GM12865 (cell line): Measurements from ENCODE around the gene PKLR.

ENCODE experiments used
- DNase-seq: peaks from one replicate; pipeline ENCODE4 v3.0.0; 2010; ENCODE audit warnings: low read depth
- H3K4me3 ChIP-seq: 2 replicates; pipeline ENCODE4 v1.5.1; 2011; ENCODE audit warnings: mild to moderate bottlenecking, low read depth, low read length, control low read depth
- TF ChIP-seq, protein P1 (sequence below): IDR thresholded peaks from 2 replicates; pipeline ENCODE4 v1.5.1; 2011; ENCODE audit warnings: low read length, control low read depth, low read depth, inconsistent platforms; ENCODE audit not compliant: insufficient read depth; ENCODE audit errors: missing control alignments

The PKLR gene

DNA sequence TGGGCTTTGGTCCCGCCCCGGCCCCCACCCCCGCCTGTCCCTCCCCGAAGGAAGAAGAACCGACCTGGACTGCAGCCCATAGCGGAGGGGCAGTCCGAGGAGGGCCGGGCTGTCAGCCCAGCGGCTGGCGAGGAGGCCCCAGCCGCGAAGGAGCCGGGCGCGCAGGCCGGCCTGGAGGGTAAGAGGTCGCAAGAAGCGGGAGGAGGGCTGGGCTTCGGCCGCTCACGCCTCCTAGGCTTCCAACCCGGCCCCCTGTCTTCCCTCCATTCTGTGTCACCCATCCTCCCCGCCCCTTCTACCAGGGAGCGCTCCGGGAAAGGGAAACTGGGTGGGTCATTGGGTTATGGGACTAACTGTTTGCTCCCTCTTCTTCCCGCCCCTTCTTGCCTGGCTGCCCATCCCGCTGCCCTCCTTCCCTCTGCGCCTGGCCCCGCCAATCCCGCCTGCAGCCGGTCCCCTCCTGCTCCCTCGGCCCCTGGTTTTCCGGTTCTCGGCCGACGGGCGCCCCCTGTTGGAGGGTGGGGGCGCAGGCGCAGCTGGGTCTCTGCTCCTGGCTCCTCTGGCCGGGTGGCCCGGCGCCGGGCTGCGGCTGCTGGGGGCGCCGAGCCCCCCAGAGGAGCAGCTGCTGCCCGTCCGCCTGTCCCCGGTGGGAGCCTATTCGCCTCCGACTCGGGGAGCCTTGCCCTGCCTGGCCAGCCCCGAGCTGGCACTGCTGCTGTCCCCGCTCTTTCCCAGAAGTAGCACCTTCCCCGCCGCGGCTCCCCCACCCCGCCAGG is 21.9 kb upstream of the PKLR start:
- H3K4me3 ChIP-seq = peak overlapping the region; percentile 86
- TF ChIP-seq, protein P1, sequence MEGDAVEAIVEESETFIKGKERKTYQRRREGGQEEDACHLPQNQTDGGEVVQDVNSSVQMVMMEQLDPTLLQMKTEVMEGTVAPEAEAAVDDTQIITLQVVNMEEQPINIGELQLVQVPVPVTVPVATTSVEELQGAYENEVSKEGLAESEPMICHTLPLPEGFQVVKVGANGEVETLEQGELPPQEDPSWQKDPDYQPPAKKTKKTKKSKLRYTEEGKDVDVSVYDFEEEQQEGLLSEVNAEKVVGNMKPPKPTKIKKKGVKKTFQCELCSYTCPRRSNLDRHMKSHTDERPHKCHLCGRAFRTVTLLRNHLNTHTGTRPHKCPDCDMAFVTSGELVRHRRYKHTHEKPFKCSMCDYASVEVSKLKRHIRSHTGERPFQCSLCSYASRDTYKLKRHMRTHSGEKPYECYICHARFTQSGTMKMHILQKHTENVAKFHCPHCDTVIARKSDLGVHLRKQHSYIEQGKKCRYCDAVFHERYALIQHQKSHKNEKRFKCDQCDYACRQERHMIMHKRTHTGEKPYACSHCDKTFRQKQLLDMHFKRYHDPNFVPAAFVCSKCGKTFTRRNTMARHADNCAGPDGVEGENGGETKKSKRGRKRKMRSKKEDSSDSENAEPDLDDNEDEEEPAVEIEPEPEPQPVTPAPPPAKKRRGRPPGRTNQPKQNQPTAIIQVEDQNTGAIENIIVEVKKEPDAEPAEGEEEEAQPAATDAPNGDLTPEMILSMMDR = peak; percentile 95
- DNase-seq = peak; percentile 89

DNA sequence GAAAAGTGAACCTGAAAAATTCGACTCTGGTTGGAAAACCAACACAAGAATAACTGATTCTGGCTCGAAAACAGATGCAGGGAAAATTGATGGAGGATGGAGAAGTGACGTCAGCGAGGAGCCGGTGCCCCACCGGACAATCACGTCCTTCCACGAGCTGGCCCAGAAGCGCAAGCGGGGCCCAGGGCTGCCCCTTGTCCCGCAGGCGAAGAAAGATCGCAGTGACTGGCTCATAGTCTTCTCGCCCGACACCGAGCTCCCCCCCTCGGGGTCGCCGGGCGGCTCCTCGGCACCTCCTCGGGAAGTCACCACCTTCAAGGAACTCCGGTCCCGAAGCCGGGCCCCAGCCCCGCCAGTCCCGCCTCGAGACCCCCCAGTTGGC is 21.3 kb upstream of the PKLR start:
- DNase-seq = no peak
- H3K4me3 ChIP-seq = peak overlapping the region; percentile 86
- TF ChIP-seq, protein P1 = no peak

DNA sequence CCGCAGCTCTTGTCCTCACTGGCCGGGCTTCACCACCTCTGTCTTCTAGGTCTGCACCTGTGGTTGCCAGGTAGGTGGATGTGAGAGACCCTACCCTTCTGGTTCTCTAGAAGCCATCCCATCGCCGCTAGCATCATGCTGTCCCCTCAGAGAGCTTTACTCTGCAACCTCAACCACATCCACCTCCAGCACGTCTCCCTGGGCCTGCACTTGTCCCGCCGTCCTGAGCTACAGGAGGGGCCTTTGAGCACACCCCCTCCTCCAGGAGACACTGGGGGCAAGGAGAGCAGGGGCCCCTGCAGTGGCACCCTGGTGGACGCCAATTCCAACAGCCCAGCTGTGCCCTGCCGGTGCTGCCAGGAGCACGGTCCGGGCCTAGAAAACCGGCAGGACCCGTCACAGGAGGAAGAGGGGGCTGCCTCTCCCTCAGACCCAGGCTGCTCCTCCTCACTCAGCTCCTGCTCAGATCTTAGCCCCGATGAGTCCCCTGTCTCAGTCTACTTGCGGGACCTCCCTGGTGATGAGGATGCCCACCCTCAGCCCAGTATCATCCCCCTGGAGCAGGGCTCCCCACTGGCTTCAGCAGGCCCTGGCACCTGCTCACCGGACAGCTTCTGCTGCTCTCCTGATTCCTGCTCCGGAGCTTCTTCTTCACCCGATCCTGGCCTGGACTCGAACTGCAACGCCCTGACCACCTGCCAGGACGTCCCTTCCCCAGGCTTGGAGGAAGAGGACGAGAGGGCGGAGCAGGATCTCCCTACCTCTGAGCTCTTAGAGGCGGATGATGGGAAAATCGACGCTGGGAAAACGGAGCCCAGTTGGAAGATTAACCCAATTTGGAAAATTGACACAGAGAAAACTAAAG is 20.6 kb upstream of the PKLR start:
- no peak for DNase-seq
- TF ChIP-seq, protein P1 = no peak
- no peak overlapping the region; the same call in 1 of the 2 replicates for H3K4me3 ChIP-seq

DNA sequence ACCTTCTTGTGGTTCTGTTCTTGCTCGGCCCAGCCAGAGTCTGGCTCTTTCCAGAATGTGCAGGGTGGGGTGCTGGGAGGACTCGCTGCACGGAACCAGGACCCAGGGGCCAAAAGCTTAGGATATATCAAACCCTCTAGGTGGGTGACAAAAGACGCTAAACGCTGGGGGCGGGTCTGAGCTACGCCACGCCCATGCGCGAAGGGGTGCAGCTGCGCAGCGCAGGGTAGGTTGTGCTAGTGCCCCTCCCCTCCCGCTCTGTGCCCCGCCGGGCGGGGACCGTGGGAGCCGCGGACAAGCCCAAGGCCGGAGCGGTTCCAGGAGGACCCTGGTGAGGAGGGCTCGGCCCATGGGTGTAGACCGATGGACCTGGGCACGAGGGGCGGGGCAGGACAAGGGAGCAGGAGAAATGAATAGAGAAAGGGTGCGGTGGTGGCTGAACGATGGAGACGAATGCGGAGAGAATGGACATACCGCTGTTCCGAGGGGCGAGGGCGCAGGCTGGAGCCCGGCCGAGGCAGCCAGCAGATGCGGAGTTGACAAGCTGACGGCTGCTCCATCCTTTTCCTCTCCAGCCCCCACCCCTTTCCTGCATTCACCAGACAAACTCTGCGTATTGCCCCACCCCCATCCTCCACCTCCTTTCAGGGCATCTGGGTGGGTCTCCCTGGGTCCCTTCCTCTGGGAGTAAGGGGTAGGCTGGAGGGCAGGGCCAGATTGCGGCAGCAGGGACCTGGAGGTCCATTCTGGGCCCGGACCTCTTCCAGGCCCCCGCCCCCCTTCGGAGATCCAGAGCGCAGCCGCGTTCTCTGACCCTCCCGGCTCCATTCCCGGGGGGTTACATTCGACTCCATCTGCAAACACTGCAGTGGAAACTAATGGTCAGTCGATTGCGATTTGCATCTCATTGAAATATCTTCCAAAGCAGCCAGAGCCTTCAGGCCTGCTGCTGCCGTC is 19.7 kb upstream of the PKLR start, which contains the start of gene RUSC1:
RUSC1 (plus strand) TSS at position 234 of the 957 bp plus-strand sequence. CDS start 880 bp downstream, outside the sequence.
- TF ChIP-seq, protein P1 = no peak
- DNase-seq = peak; percentile 50
- H3K4me3 ChIP-seq = no peak within 1 kb of the TSS

DNA sequence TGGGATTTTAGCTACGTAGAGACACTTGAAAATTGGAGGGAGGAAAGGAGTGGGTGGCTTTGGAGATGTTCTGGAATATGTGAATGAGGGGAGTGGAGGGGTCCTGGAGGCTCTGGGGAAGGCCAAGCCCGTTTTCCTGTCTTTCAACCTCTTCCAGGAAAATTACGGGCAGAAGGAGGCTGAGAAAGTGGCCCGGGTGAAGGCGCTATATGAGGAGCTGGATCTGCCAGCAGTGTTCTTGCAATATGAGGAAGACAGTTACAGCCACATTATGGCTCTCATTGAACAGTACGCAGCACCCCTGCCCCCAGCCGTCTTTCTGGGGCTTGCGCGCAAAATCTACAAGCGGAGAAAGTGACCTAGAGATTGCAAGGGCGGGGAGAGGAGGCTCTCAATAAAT is 19.0 kb upstream of the PKLR start:
- no peak for DNase-seq
- no peak overlapping the region for H3K4me3 ChIP-seq

More for the DNA sequence above, 19.0 kb upstream of the PKLR start:
- TF ChIP-seq, protein P1 = no peak
